Measurements from ENCODE around the gene CD274.
"Not testable (repeated sequence)": the region's sequence is repeated elsewhere in the genome, so short reads cannot be mapped to it uniquely, and the experiment has no call there.

Gene CD274

GRCh38 chr9:5429873-5430564, 20.3 kb upstream of the CD274 start:
- TF ChIP-seq EZH2phosphoT487 (IDR thresholded peaks at IDR 0.05; ENCODE audit: low read length) (no peak), EZH2 (optimal IDR thresholded peaks at IDR 0.05; ENCODE audit: low read depth, low read length) (no peak), CTCF (IDR thresholded peaks at IDR 0.05; ENCODE audit: low read length) (no peak)
- Histone ChIP-seq H3K4me1 (ENCODE audit: low read length) (no peaks in the 10 kb centered on the region), H3K79me2 (ENCODE audit: low read length) (no peaks in the 10 kb centered on the region), H3K36me3 (replicated peaks; ENCODE audit: insufficient read depth, low read length) (no peaks in the 10 kb centered on the region), H2AFZ (ENCODE audit: low read length) (no peak overlapping the region), H3K9ac (ENCODE audit: low read length) (no peak overlapping the region), H4K20me1 (ENCODE audit: insufficient read depth, low read length) (no peaks in the 10 kb centered on the region), H3F3A (ENCODE audit: insufficient read depth, low read length) (no peaks in the 10 kb centered on the region), H3K4me3 (ENCODE audit: low read length) (no peak overlapping the region), H3K27me3 (replicated peaks; ENCODE audit: insufficient read depth, low read length) (no peaks in the 10 kb centered on the region), H3K9me3 (replicated peaks; ENCODE audit: insufficient read depth, low read length) (no peaks in the 10 kb centered on the region), H3K9me2 (replicated peaks; ENCODE audit: insufficient read depth, low read length) (no peaks in the 10 kb centered on the region), H3K27ac (ENCODE audit: low read length) (no peak overlapping the region), H3K4me2 (ENCODE audit: low read depth, low read length) (no peak overlapping the region)
- no peak for DNase-seq

GRCh38 chr9:5430912-5431311, 19.4 kb upstream of the CD274 start:
- no peaks in the 10 kb centered on the region for H3K4me1 ChIP-seq (ENCODE audit: low read length)
- no peaks in the 10 kb centered on the region for H4K20me1 ChIP-seq (ENCODE audit: insufficient read depth, low read length)
- H3K9me3 ChIP-seq (replicated peaks; ENCODE audit: insufficient read depth, low read length), result no peaks in the 10 kb centered on the region
- H3K9me2 ChIP-seq (replicated peaks; ENCODE audit: insufficient read depth, low read length), result no peaks in the 10 kb centered on the region
- no peaks in the 10 kb centered on the region for H3K36me3 ChIP-seq (replicated peaks; ENCODE audit: insufficient read depth, low read length)
- H2AFZ ChIP-seq (ENCODE audit: low read length), result no peak overlapping the region
- no peak for TF ChIP-seq EZH2 (optimal IDR thresholded peaks at IDR 0.05; ENCODE audit: low read depth, low read length)
- no peak for TF ChIP-seq CTCF (IDR thresholded peaks at IDR 0.05; ENCODE audit: low read length)
- DNase-seq, result no peak
- H3K27me3 ChIP-seq (replicated peaks; ENCODE audit: insufficient read depth, low read length), result no peaks in the 10 kb centered on the region
- H3K27ac ChIP-seq (ENCODE audit: low read length), result no peak overlapping the region
- H3K79me2 ChIP-seq (ENCODE audit: low read length), result no peaks in the 10 kb centered on the region
- no peak overlapping the region for H3K9ac ChIP-seq (ENCODE audit: low read length)
- H3K4me2 ChIP-seq (ENCODE audit: low read depth, low read length), result no peak overlapping the region
- H3K4me3 ChIP-seq (ENCODE audit: low read length), result no peak overlapping the region
- H3F3A ChIP-seq (ENCODE audit: insufficient read depth, low read length), result no peaks in the 10 kb centered on the region

- H3K27me3 ChIP-seq (replicated peaks; ENCODE audit: insufficient read depth, low read length); H3K36me3 ChIP-seq (replicated peaks; ENCODE audit: insufficient read depth, low read length); H3K4me2 ChIP-seq (ENCODE audit: low read depth, low read length); DNase-seq; H2AFZ ChIP-seq (ENCODE audit: low read length); H3K9me2 ChIP-seq (replicated peaks; ENCODE audit: insufficient read depth, low read length); H3K4me3 ChIP-seq (ENCODE audit: low read length); H4K20me1 ChIP-seq (ENCODE audit: insufficient read depth, low read length); H3K4me1 ChIP-seq (ENCODE audit: low read length); H3K27ac ChIP-seq (ENCODE audit: low read length); H3F3A ChIP-seq (ENCODE audit: insufficient read depth, low read length); H3K9ac ChIP-seq (ENCODE audit: low read length); H3K79me2 ChIP-seq (ENCODE audit: low read length); H3K9me3 ChIP-seq (replicated peaks; ENCODE audit: insufficient read depth, low read length): not testable (repeated sequence)
Measured at GRCh38 chr9:5432890-5433289, 17.5 kb upstream of the CD274 start.

GRCh38 chr9:5433328-5433727, 17.0 kb upstream of the CD274 start:
- peaks cover 13% of the 10 kb centered on the region for H3F3A ChIP-seq (ENCODE audit: insufficient read depth, low read length)
- not testable (repeated sequence) for H3K27ac ChIP-seq (ENCODE audit: low read length); H3K9me2 ChIP-seq (replicated peaks; ENCODE audit: insufficient read depth, low read length); H2AFZ ChIP-seq (ENCODE audit: low read length); DNase-seq; H3K9me3 ChIP-seq (replicated peaks; ENCODE audit: insufficient read depth, low read length); H3K4me3 ChIP-seq (ENCODE audit: low read length); H3K9ac ChIP-seq (ENCODE audit: low read length); H3K27me3 ChIP-seq (replicated peaks; ENCODE audit: insufficient read depth, low read length); H3K79me2 ChIP-seq (ENCODE audit: low read length); H4K20me1 ChIP-seq (ENCODE audit: insufficient read depth, low read length); H3K36me3 ChIP-seq (replicated peaks; ENCODE audit: insufficient read depth, low read length); H3K4me1 ChIP-seq (ENCODE audit: low read length); H3K4me2 ChIP-seq (ENCODE audit: low read depth, low read length)

- not testable (repeated sequence) for H3K27me3 ChIP-seq (replicated peaks; ENCODE audit: insufficient read depth, low read length); H3K9ac ChIP-seq (ENCODE audit: low read length); H3K36me3 ChIP-seq (replicated peaks; ENCODE audit: insufficient read depth, low read length); DNase-seq; H2AFZ ChIP-seq (ENCODE audit: low read length); H3K79me2 ChIP-seq (ENCODE audit: low read length); H4K20me1 ChIP-seq (ENCODE audit: insufficient read depth, low read length); H3K4me3 ChIP-seq (ENCODE audit: low read length); H3K9me2 ChIP-seq (replicated peaks; ENCODE audit: insufficient read depth, low read length); H3K4me1 ChIP-seq (ENCODE audit: low read length); H3K9me3 ChIP-seq (replicated peaks; ENCODE audit: insufficient read depth, low read length); H3K27ac ChIP-seq (ENCODE audit: low read length); H3K4me2 ChIP-seq (ENCODE audit: low read depth, low read length)
- H3F3A ChIP-seq (ENCODE audit: insufficient read depth, low read length), result peaks cover 21% of the 10 kb centered on the region
Measured at GRCh38 chr9:5433841-5434810, 16.2 kb upstream of the CD274 start.

Data from MM.1S (cell line).